Mucosa of descending colon (tissue), 3 donors: ENCODE measurements around the gene FAM81B. TPM values are rescaled to one million over a fixed set of nuclear protein-coding genes. Genes with fewer than 3 reads are reported as not detected.

Experiments
- ATAC-seq: fragments of 200-7000 bp; cut with Tn5 transposase; one replicate; pipeline ENCODE4 v1.9.1; 2020; ENCODE audit warnings: mild to moderate bottlenecking, moderate library complexity
- DNase-seq, 3 donors: peaks; one replicate each; pipeline ENCODE4 v3.0.0-alpha.2; 2020
- H3K36me3 ChIP-seq: fragments of 200-600 bp; one replicate; pipeline ENCODE4 v1.8.0; 2021; ENCODE audit warnings: low read depth, mild to moderate bottlenecking
- H3K4me1 ChIP-seq: fragments of 200-600 bp; one replicate; pipeline ENCODE4 v1.8.0; 2021; ENCODE audit warnings: low read depth, mild to moderate bottlenecking
- H3K4me3 ChIP-seq: fragments of 200-600 bp; one replicate; pipeline ENCODE4 v1.8.0; 2021; ENCODE audit warnings: mild to moderate bottlenecking
- H3K9me3 ChIP-seq: fragments of 200-600 bp; one replicate; pipeline ENCODE4 v1.8.0; 2021; ENCODE audit warnings: mild to moderate bottlenecking
- intact Hi-C, 2 donors: fragments of 100-400 bp; cut with DNase I in 1 of 2; cut with micrococcal nuclease in 1 of 2; formaldehyde crosslinking; loops; one replicate each; pipeline versions ENCODE4 v1.11.0 to v1.11.1; 2022; cut with DNase I, micrococcal nuclease
- total RNA-seq, 3 donors: library from RNA; stranded (reverse); fragmentation: NEBNext Ultra II Directional in 2 of 3; extraction: Animal tissue kit (Norgen Biotek cat#: 25700) in 2 of 3; gene quantifications; one replicate each; pipeline versions ENCODE4 v1.2.1 to v1.2.4, GENCODE V29; 2021 to 2023
- TF ChIP-seq, protein P1 (sequence below): fragments of 200-600 bp; IDR thresholded peaks from one replicate; pipeline ENCODE4 v1.8.0; 2022; ENCODE audit warnings: antibody characterized with exemption, mild to moderate bottlenecking
- donor health status: DM: no; HTN: no; CAD: no; lungs with moderate emphysema.
- donor health status: DM: no; HTN: no; CAD: no.
- donor health status: DM: no; HTN: yes; CAD: no.

Gene FAM81B
- total RNA-seq, 3 donors from 2014 or later, result not detected

DNA sequence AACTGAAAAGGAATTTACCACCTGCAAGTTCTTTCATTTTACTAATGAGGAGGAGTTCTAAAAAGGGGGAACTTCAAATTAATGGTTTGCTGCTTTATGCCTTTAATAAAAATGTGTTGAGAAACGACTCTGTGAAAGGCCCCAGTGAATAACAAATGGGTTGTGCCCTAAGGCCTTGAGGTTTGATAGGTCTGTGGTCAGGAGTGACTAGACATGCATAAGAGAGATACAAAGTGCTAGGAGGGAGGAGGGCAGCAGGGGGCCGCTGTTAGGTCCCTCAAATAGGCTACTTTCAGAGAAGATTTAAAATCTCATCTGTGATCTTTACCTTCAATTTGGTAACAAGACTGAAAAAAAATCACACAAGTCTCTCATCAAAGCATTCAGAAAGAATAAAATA is 58.3 kb downstream of the FAM81B start:
- intact Hi-C loops, result no loop called here
- Histone ChIP-seq H3K4me1 (no peaks in the 10 kb centered on the region), H3K9me3 (no peaks in the 10 kb centered on the region), H3K4me3 (no peak overlapping the region), H3K36me3 (no peaks in the 10 kb centered on the region)
- TF ChIP-seq, protein P1, sequence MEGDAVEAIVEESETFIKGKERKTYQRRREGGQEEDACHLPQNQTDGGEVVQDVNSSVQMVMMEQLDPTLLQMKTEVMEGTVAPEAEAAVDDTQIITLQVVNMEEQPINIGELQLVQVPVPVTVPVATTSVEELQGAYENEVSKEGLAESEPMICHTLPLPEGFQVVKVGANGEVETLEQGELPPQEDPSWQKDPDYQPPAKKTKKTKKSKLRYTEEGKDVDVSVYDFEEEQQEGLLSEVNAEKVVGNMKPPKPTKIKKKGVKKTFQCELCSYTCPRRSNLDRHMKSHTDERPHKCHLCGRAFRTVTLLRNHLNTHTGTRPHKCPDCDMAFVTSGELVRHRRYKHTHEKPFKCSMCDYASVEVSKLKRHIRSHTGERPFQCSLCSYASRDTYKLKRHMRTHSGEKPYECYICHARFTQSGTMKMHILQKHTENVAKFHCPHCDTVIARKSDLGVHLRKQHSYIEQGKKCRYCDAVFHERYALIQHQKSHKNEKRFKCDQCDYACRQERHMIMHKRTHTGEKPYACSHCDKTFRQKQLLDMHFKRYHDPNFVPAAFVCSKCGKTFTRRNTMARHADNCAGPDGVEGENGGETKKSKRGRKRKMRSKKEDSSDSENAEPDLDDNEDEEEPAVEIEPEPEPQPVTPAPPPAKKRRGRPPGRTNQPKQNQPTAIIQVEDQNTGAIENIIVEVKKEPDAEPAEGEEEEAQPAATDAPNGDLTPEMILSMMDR, result no peak
- DNase-seq (no peak), ATAC-seq (no peak)

DNA sequence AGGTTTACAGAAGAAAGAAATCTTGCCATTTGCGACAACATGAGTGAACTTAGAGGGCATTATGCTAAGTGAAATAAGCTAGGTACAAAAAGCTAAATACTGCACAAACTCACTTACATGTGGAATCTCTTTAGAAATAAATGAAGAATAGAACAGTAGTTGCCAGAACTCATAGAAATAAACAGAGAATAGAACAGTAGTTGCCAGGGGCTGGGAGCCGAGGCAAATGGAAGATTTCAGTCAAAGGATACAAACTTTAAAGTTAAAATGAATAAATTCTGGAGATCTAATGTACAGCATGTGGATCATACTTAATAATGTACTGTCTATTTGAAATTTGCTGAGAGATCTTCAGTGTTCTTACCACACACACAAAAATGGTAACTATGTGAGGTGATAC is 63.4 kb downstream of the FAM81B start:
- DNase-seq (no peak), ATAC-seq (no peak)
- TF ChIP-seq, protein P1, result no peak
- no peaks in the 10 kb centered on the region for H3K4me1 ChIP-seq
- intact Hi-C loops, result no loop called here
- no peaks in the 10 kb centered on the region for H3K36me3 ChIP-seq
- no peak overlapping the region for H3K4me3 ChIP-seq
- no peaks in the 10 kb centered on the region for H3K9me3 ChIP-seq

DNA sequence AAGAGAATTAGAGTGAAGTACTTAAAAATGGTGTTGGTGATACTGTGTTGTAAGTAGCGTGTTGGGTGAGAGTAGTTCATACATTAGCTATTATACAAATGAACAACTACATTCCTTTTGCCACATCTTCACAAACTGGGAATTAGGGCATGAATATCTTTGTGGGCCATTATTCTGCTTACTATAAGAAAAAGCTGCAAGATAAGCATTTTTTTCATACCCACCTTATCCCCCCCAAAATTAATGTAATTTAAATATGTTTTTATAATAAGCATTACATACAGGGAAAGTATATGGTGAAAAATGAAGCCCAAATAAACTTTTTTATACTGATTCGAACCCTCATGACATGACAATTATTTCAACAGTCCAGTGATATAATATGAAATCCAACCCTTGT is 69.5 kb downstream of the FAM81B start:
- Histone ChIP-seq H3K9me3 (no peaks in the 10 kb centered on the region), H3K4me3 (no peak overlapping the region), H3K36me3 (no peaks in the 10 kb centered on the region), H3K4me1 (no peaks in the 10 kb centered on the region)
- DNase-seq (no peak), ATAC-seq (no peak)
- intact Hi-C loops, result no loop called here
- TF ChIP-seq, protein P1, result no peak

DNA sequence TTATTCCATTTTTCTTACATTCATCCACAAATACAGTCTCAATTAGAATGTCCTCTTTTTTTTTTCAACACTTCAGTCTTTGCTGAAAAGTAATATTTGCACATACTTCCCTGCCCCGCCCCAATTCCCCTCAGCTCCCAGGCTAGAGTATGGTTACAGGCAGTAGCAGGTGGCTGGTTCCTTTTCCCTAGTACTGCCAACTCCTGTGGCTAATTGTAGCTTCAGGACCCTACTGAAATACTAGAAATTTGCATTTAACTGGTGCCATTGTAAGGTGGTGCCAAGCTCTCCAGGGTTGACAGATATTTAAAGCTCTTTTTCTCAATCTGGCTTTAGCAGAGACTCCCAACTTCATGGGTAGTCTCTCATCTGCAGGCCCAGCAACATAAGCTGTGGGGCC is 80.3 kb downstream of the FAM81B start:
- H3K4me3 ChIP-seq, result no peak overlapping the region
- TF ChIP-seq, protein P1, result no peak
- H3K9me3 ChIP-seq, result no peaks in the 10 kb centered on the region
- intact Hi-C loops, result no loop called here
- H3K36me3 ChIP-seq, result no peaks in the 10 kb centered on the region
- H3K4me1 ChIP-seq, result no peaks in the 10 kb centered on the region
- no peak for ATAC-seq
- no peak for DNase-seq

DNA sequence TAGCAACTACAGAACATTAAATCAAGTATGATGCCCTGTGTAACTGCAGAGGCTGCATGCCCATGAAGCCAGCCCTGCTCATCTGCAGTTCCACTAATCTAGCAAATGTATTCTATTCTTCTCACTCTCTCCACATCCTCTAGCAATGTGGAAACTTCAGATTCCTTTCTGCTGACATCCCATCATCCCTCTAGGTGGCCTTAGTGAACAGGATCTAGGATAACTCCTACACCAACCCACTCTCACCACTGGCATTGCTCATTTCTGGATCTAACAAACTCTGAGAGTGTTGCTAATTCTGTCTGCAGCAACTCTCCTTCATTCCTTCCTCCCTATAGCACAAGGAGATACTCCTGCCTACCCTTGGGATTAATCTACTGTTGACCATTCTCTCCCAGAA is 80.8 kb downstream of the FAM81B start:
- TF ChIP-seq, protein P1, result no peak
- H3K4me3 ChIP-seq, result no peak overlapping the region
- ATAC-seq, result no peak
- intact Hi-C loops, result no loop called here
- no peaks in the 10 kb centered on the region for H3K4me1 ChIP-seq
- H3K36me3 ChIP-seq, result no peaks in the 10 kb centered on the region
- no peaks in the 10 kb centered on the region for H3K9me3 ChIP-seq
- DNase-seq, result no peak

DNA sequence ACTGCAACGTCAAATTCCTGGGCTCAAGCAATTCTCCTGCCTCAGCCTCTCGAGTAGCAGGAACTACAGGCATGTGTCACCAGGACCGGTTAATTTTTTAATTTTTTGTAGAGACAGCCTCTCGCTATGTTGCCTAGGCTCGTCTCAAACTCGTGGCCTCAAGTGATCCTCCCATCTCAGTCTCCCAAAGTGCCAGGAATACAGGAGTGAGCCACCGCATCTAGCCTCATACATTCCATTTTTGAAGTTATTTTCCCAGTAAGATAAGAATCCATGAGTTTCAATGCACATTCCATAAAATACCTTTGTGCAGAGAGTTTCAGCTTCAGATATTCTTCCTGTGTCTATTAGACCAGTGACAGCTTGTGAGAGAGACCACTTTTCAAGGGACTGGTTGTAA is 93.3 kb downstream of the FAM81B start:
- no peak for ATAC-seq
- Histone ChIP-seq H3K36me3 (peaks cover 6% of the 10 kb centered on the region), H3K9me3 (peaks cover 15% of the 10 kb centered on the region), H3K4me1 (no peaks in the 10 kb centered on the region), H3K4me3 (no peak overlapping the region)
- intact Hi-C loops, result no loop called here
- TF ChIP-seq, protein P1, result no peak
- no peak for DNase-seq
